HFF-Myc (cell line): ENCODE measurements around the gene LTA4H.
A peak's percentile ranks its signal among the peaks of the same experiment; 100 is the strongest.

Experiments used
- DNase-seq: peaks from one replicate; pipeline ENCODE4 v3.0.0-alpha.2; 2011; ENCODE audit warnings: low read depth; ENCODE audit errors: extremely low read depth
- H3K4me3 ChIP-seq: replicated peaks from 2 replicates; pipeline ENCODE4 v1.5.1; 2011; ENCODE audit warnings: low read depth, mild to moderate bottlenecking, control low read depth, low read length
- CTCF ChIP-seq: IDR thresholded peaks from 2 replicates; pipeline ENCODE4 v1.5.1; 2012; ENCODE audit warnings: mild to moderate bottlenecking, low read depth, low read length, control low read depth; ENCODE audit errors: missing control alignments

The LTA4H gene

GRCh38 chr12:95960241-95960640 is 75.1 kb downstream of the LTA4H start:
- H3K4me3 ChIP-seq, result no peak overlapping the region
- TF ChIP-seq CTCF, result no peak
- no peak for DNase-seq

- no peak overlapping the region for H3K4me3 ChIP-seq
- no peak for DNase-seq
- TF ChIP-seq CTCF, result peak; percentile 14
Measured at GRCh38 chr12:95959107-95959506, 76.3 kb downstream of the LTA4H start.

- TF ChIP-seq CTCF, result no peak
- DNase-seq, result no peak
- no peak overlapping the region for H3K4me3 ChIP-seq
Measured at GRCh38 chr12:95956557-95957145, 78.7 kb downstream of the LTA4H start.

GRCh38 chr12:95955549-95956159 is 79.7 kb downstream of the LTA4H start:
- no peak for DNase-seq
- TF ChIP-seq CTCF, result no peak
- no peak overlapping the region for H3K4me3 ChIP-seq

GRCh38 chr12:95953000-95953399 is 82.4 kb downstream of the LTA4H start:
- no peak for DNase-seq
- H3K4me3 ChIP-seq, result no peak overlapping the region
- no peak for TF ChIP-seq CTCF

GRCh38 chr12:95951515-95951914 is 83.9 kb downstream of the LTA4H start:
- H3K4me3 ChIP-seq, result no peak overlapping the region
- no peak for DNase-seq
- no peak for TF ChIP-seq CTCF
